HEK293 (cell line): Measurements from ENCODE around the gene CHPT1.
A peak's percentile ranks its signal among the peaks of the same experiment; 100 is the strongest.

Source experiments
- CTCF ChIA-PET: fragments of 350-600 bp; formaldehyde crosslinking; extraction: SDS; loops from one replicate; lab custom pipeline; 2021; ENCODE audit warnings: antibody characterized with exemption; lab: Yijun Ruan, JAX
- POLR2A ChIA-PET: fragments of 300-600 bp; formaldehyde crosslinking; extraction: SDS; loops from one replicate; lab custom pipeline; 2020; ENCODE audit warnings: antibody characterized with exemption, inconsistent platforms; lab: Yijun Ruan, JAX
- H3K27ac ChIP-seq: fragments of 200-500 bp; sonication (Bioruptor generic); 2 replicates; pipeline ENCODE4 v1.5.1; 2014; ENCODE audit warnings: low read depth, low read length, control low read depth, inconsistent platforms; ENCODE audit errors: extremely low read depth
- H3K36me3 ChIP-seq, 2 experiments: fragments of 200-500 bp in 1 of 2; sonication (Bioruptor generic) in 1 of 2; 1 replicate in 1 of 2; 2 replicates in 1 of 2; pipeline ENCODE4 v1.5.1; 2014 to 2017; ENCODE audit warnings: inconsistent platforms in 2 of 2, low read length in 2 of 2; ENCODE audit not compliant: control insufficient read depth in 2 of 2, insufficient read depth in 1 of 2
- H3K4me1 ChIP-seq: fragments of 200-500 bp; sonication (Bioruptor generic); 2 replicates; pipeline ENCODE4 v1.5.1; 2014; ENCODE audit warnings: mild to moderate bottlenecking, low read length, inconsistent platforms; ENCODE audit not compliant: control insufficient read depth, insufficient read depth
- H3K4me3 ChIP-seq: 2 replicates; pipeline ENCODE4 v1.5.1; 2011; ENCODE audit warnings: low read depth, mild to moderate bottlenecking, control low read depth, low read length, moderate library complexity
- H3K9me3 ChIP-seq: fragments of 200-500 bp; sonication (Bioruptor generic); 2 replicates; pipeline ENCODE4 v1.5.1; 2014; ENCODE audit warnings: low read depth, low read length, inconsistent platforms; ENCODE audit not compliant: control insufficient read depth, insufficient read depth
- BCL11A ChIP-seq: fragments of 450-650 bp; formaldehyde crosslinking; IDR thresholded peaks from 2 replicates; pipeline ENCODE4 v1.5.1; 2016; ENCODE audit warnings: low read depth, missing biosample characterization, missing genetic modification characterization
- EGR2 ChIP-seq: fragments of 450-650 bp; formaldehyde crosslinking; IDR thresholded peaks from 2 replicates; pipeline ENCODE4 v1.5.1; 2016; ENCODE audit warnings: low read depth, missing biosample characterization, missing genetic modification characterization
- GLIS1 ChIP-seq: fragments of 450-650 bp; formaldehyde crosslinking; IDR thresholded peaks from 2 replicates; pipeline ENCODE4 v1.5.1; 2016; ENCODE audit warnings: missing biosample characterization, missing genetic modification characterization
- GLIS2 ChIP-seq: fragments of 450-650 bp; formaldehyde crosslinking; IDR thresholded peaks from 2 replicates; pipeline ENCODE4 v1.5.1; 2016; ENCODE audit warnings: missing biosample characterization, missing genetic modification characterization
- HOXD13 ChIP-seq: sonication (generic); formaldehyde crosslinking; IDR thresholded peaks from 2 replicates; pipeline ENCODE4 v1.8.0; 2022; ENCODE audit warnings: missing genetic modification reagents, borderline replicate concordance
- KLF17 ChIP-seq: fragments of 450-650 bp; formaldehyde crosslinking; IDR thresholded peaks from 2 replicates; pipeline ENCODE4 v1.5.1; 2016; ENCODE audit warnings: missing biosample characterization, missing genetic modification characterization
- PRDM1 ChIP-seq: fragments of 450-650 bp; formaldehyde crosslinking; IDR thresholded peaks from 2 replicates; pipeline ENCODE4; 2016; ENCODE audit warnings: missing biosample characterization, missing genetic modification characterization
- PRDM6 ChIP-seq: fragments of 450-650 bp; formaldehyde crosslinking; IDR thresholded peaks from 2 replicates; pipeline ENCODE4 v1.5.1; 2017; ENCODE audit warnings: missing biosample characterization, missing genetic modification characterization
- SP3 ChIP-seq: fragments of 450-650 bp; formaldehyde crosslinking; IDR thresholded peaks from 2 replicates; pipeline ENCODE4 v1.5.1; 2016; ENCODE audit warnings: missing biosample characterization, missing genetic modification characterization
- ZBTB17 ChIP-seq: fragments of 450-650 bp; formaldehyde crosslinking; IDR thresholded peaks from 2 replicates; pipeline ENCODE4 v1.5.1; 2016; ENCODE audit warnings: missing biosample characterization, missing genetic modification characterization
- ZBTB26 ChIP-seq: fragments of 450-650 bp; formaldehyde crosslinking; optimal IDR thresholded peaks from 2 replicates; pipeline ENCODE3; 2016; ENCODE audit warnings: missing biosample characterization, mild to moderate bottlenecking, missing genetic modification characterization
- ZBTB48 ChIP-seq: fragments of 450-650 bp; formaldehyde crosslinking; IDR thresholded peaks from 2 replicates; pipeline ENCODE4 v1.5.1; 2016; ENCODE audit warnings: missing biosample characterization, missing genetic modification characterization
- ZBTB8A ChIP-seq: fragments of 450-650 bp; formaldehyde crosslinking; IDR thresholded peaks from 2 replicates; pipeline ENCODE4 v1.5.1; 2016; ENCODE audit warnings: missing biosample characterization, missing genetic modification characterization
- ZIC2 ChIP-seq: fragments of 450-650 bp; formaldehyde crosslinking; IDR thresholded peaks from 2 replicates; pipeline ENCODE4 v1.5.1; 2016; ENCODE audit warnings: missing biosample characterization, missing genetic modification characterization
- ZNF248 ChIP-seq: fragments of 450-650 bp; formaldehyde crosslinking; IDR thresholded peaks from 2 replicates; pipeline ENCODE4 v1.5.1; 2017; ENCODE audit warnings: missing biosample characterization, missing genetic modification characterization
- ZNF274 ChIP-seq, 2 experiments: fragments of 200-500 bp in 1 of 2; fragments of 450-650 bp in 1 of 2; sonication (Bioruptor generic) in 1 of 2; formaldehyde crosslinking in 1 of 2; IDR thresholded peaks; 2 replicates each; pipeline versions ENCODE4 v1.5.1 to v1.6.1; 2014 to 2016; ENCODE audit warnings: borderline replicate concordance in 1 of 2, inconsistent platforms in 1 of 2, low read length in 1 of 2, missing biosample characterization in 1 of 2, missing genetic modification characterization in 1 of 2
- ZNF311 ChIP-seq: fragments of 450-650 bp; formaldehyde crosslinking; IDR thresholded peaks from 2 replicates; pipeline ENCODE4 v1.5.1; 2017; ENCODE audit warnings: missing biosample characterization, missing genetic modification characterization, borderline replicate concordance
- ZNF354C ChIP-seq: fragments of 450-650 bp; formaldehyde crosslinking; IDR thresholded peaks from 2 replicates; pipeline ENCODE4 v1.5.1; 2016; ENCODE audit warnings: missing biosample characterization, missing genetic modification characterization, low read depth, borderline replicate concordance
- ZNF423 ChIP-seq: fragments of 450-650 bp; formaldehyde crosslinking; IDR thresholded peaks from 2 replicates; pipeline ENCODE4 v1.5.1; 2016; ENCODE audit warnings: missing biosample characterization, missing genetic modification characterization
- ZNF624 ChIP-seq: fragments of 450-650 bp; formaldehyde crosslinking; IDR thresholded peaks from 2 replicates; pipeline ENCODE4 v1.5.1; 2017; ENCODE audit warnings: missing biosample characterization, missing genetic modification characterization
- ZNF629 ChIP-seq: fragments of 450-650 bp; formaldehyde crosslinking; IDR thresholded peaks from 2 replicates; pipeline ENCODE4 v1.5.1; 2017; ENCODE audit warnings: missing biosample characterization, missing genetic modification characterization
- ZNF670 ChIP-seq: fragments of 450-650 bp; formaldehyde crosslinking; IDR thresholded peaks from 2 replicates; pipeline ENCODE4 v1.5.1; 2016; ENCODE audit warnings: missing biosample characterization, missing genetic modification characterization, low read depth
- ZNF677 ChIP-seq: fragments of 450-650 bp; IDR thresholded peaks from 2 replicates; pipeline ENCODE4 v1.5.0; 2018; ENCODE audit warnings: missing biosample characterization, mild to moderate bottlenecking, missing genetic modification characterization, moderate library complexity
- ZSCAN16 ChIP-seq: fragments of 450-650 bp; formaldehyde crosslinking; IDR thresholded peaks from 2 replicates; pipeline ENCODE4 v1.5.1; 2016; ENCODE audit warnings: missing biosample characterization, missing genetic modification characterization
- ZSCAN30 ChIP-seq: fragments of 450-650 bp; IDR thresholded peaks from 2 replicates; pipeline ENCODE4 v1.5.1; 2018; ENCODE audit warnings: missing biosample characterization, mild to moderate bottlenecking, missing genetic modification characterization, moderate library complexity
- TF ChIP-seq, protein P1 (sequence below): fragments of 450-650 bp; formaldehyde crosslinking; IDR thresholded peaks from 2 replicates; pipeline ENCODE4 v1.5.1; 2016; ENCODE audit warnings: missing biosample characterization, missing genetic modification characterization
- TF ChIP-seq, protein P2 (sequence below): fragments of 450-650 bp; formaldehyde crosslinking; IDR thresholded peaks from 2 replicates; pipeline ENCODE4 v1.5.1; 2016; ENCODE audit warnings: missing biosample characterization, missing genetic modification characterization

CHPT1 gene

GRCh38 chr12:101697197-101697929, at the start of gene CHPT1:
CHPT1 (plus strand) TSS chr12:101697640; CDS start chr12:101697862, 222 bp downstream.
- CTCF ChIA-PET = interaction anchor here (0.6 to 1.0 kb wide), 3 partner anchors 13 to 17 kb away, joined by 3 read pairs; no protein-coding TSS in a partner anchor
- TF ChIP-seq ZNF248 (tag by site-specific recombination) (no peak), ZNF629 (tag by site-specific recombination) (peak; percentile 25; the same call in 1 of the 2 replicates), KLF17 (tag by site-specific recombination) (no peak), ZSCAN30 (no peak), ZBTB17 (tag by site-specific recombination) (peak; percentile 73; the same call in 1 of the 2 replicates), ZNF274 (IDR thresholded peaks at IDR 0.05; ENCODE audit: low read length) (no peak), ZNF274 (tag by site-specific recombination; IDR thresholded peaks at IDR 0.05; ENCODE audit: borderline replicate concordance) (no peak), ZNF354C (no peak), ZNF677 (tag by site-specific recombination) (no peak), ZNF670 (no peak), ZBTB48 (tag by site-specific recombination) (peak; percentile 74), SP3 (tag by site-specific recombination) (peak; percentile 38), ZNF624 (no peak), GLIS2 (peak; percentile 71), ZBTB8A (tag by site-specific recombination) (peak; percentile 72), ZSCAN16 (tag by site-specific recombination) (no peak), PRDM6 (tag by site-specific recombination) (0 out of 2 replicates have a peak, but pooled peaks have one; percentile 20), PRDM1 (tag by site-specific recombination) (no peak), ZNF423 (tag by site-specific recombination) (peak; percentile 87), ZIC2 (tag by site-specific recombination) (peak; percentile 93), GLIS1 (tag by site-specific recombination) (peak; percentile 89), HOXD13 (CRISPR knock-in tag) (no peak), BCL11A (tag by site-specific recombination) (peak; percentile 57), ZNF311 (tag by site-specific recombination) (no peak), ZBTB26 (tag by site-specific recombination) (peak; percentile 49), EGR2 (peak; percentile 12; the same call in 1 of the 2 replicates)
- TF ChIP-seq, protein P1, sequence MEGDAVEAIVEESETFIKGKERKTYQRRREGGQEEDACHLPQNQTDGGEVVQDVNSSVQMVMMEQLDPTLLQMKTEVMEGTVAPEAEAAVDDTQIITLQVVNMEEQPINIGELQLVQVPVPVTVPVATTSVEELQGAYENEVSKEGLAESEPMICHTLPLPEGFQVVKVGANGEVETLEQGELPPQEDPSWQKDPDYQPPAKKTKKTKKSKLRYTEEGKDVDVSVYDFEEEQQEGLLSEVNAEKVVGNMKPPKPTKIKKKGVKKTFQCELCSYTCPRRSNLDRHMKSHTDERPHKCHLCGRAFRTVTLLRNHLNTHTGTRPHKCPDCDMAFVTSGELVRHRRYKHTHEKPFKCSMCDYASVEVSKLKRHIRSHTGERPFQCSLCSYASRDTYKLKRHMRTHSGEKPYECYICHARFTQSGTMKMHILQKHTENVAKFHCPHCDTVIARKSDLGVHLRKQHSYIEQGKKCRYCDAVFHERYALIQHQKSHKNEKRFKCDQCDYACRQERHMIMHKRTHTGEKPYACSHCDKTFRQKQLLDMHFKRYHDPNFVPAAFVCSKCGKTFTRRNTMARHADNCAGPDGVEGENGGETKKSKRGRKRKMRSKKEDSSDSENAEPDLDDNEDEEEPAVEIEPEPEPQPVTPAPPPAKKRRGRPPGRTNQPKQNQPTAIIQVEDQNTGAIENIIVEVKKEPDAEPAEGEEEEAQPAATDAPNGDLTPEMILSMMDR (tag by site-specific recombination) = no peak
- TF ChIP-seq, protein P2, sequence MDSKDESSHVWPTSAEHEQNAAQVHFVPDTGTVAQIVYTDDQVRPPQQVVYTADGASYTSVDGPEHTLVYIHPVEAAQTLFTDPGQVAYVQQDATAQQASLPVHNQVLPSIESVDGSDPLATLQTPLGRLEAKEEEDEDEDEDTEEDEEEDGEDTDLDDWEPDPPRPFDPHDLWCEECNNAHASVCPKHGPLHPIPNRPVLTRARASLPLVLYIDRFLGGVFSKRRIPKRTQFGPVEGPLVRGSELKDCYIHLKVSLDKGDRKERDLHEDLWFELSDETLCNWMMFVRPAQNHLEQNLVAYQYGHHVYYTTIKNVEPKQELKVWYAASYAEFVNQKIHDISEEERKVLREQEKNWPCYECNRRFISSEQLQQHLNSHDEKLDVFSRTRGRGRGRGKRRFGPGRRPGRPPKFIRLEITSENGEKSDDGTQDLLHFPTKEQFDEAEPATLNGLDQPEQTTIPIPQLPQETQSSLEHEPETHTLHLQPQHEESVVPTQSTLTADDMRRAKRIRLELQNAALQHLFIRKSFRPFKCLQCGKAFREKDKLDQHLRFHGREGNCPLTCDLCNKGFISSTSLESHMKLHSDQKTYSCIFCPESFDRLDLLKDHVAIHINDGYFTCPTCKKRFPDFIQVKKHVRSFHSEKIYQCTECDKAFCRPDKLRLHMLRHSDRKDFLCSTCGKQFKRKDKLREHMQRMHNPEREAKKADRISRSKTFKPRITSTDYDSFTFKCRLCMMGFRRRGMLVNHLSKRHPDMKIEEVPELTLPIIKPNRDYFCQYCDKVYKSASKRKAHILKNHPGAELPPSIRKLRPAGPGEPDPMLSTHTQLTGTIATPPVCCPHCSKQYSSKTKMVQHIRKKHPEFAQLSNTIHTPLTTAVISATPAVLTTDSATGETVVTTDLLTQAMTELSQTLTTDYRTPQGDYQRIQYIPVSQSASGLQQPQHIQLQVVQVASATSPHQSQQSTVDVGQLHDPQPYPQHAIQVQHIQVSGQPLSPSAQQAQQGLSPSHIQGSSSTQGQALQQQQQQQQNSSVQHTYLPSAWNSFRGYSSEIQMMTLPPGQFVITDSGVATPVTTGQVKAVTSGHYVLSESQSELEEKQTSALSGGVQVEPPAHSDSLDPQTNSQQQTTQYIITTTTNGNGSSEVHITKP (tag by site-specific recombination) = peak; percentile 69

More at GRCh38 chr12:101697197-101697929, at the start of gene CHPT1:
- POLR2A ChIA-PET = no interaction called here
- no peaks in the 10 kb centered on the region for H3K9me3 ChIP-seq
- peaks cover 8% of the 10 kb centered on the region for H3K4me1 ChIP-seq
- peak within 1 kb of the TSS; percentile 90 for H3K27ac ChIP-seq
- no peaks in the 10 kb centered on the region for H3K36me3 ChIP-seq
- H3K4me3 ChIP-seq = peak within 1 kb of the TSS; percentile 69
